GM12891 (cell line): ENCODE results near the gene ICOSLG. TPM values are rescaled to one million over a fixed set of nuclear protein-coding genes. Genes with fewer than 3 reads are reported as not detected.
"Not testable (repeated sequence)": the region's sequence is repeated elsewhere in the genome, so short reads cannot be mapped to it uniquely, and the experiment has no call there.

Source experiments
- DNase-seq: peaks from one replicate; pipeline ENCODE4 v3.0.0; 2011; ENCODE audit warnings: low spot score; ENCODE audit not compliant: insufficient read length
- FAIRE-seq: peaks from 2 replicates; lab custom pipeline; 2011; peaks lifted over from hg19 to GRCh38; lab: Jason Lieb, UNC
- PAX5 ChIP-seq: IDR thresholded peaks from 2 replicates; pipeline ENCODE4 v1.6.1; 2011; ENCODE audit warnings: low read length, moderate library complexity, mild to moderate bottlenecking; ENCODE audit not compliant: insufficient read depth, severe bottlenecking
- POLR2A ChIP-seq: IDR thresholded peaks from 2 replicates; pipeline ENCODE4 v1.6.1; 2011; ENCODE audit warnings: low read depth, low read length, control low read depth
- POLR2AphosphoS5 ChIP-seq: IDR thresholded peaks from 2 replicates; pipeline ENCODE4 v1.6.1; 2011; ENCODE audit warnings: low read depth, low read length, control low read depth
- POU2F2 ChIP-seq: IDR thresholded peaks from 2 replicates; pipeline ENCODE4 v1.6.1; 2011; ENCODE audit warnings: low read depth, mild to moderate bottlenecking, control low read depth, low read length, moderate library complexity
- SPI1 ChIP-seq: IDR thresholded peaks from 2 replicates; pipeline ENCODE4 v1.6.1; 2011; ENCODE audit warnings: low read depth, low read length, control low read depth
- TAF1 ChIP-seq: IDR thresholded peaks from 2 replicates; pipeline ENCODE4 v1.6.1; 2011; ENCODE audit warnings: low read depth, low read length, control low read depth
- polyA plus RNA-seq: library from polyadenylated mRNA; unstranded; fragments of >200 nt; gene quantifications from one replicate; pipeline ENCODE4 v1.2.1, GENCODE V29; 2012; ENCODE audit warnings: low read depth, missing spikeins, inconsistent platforms; ENCODE audit not compliant: missing spikeins

The ICOSLG gene, protein sequence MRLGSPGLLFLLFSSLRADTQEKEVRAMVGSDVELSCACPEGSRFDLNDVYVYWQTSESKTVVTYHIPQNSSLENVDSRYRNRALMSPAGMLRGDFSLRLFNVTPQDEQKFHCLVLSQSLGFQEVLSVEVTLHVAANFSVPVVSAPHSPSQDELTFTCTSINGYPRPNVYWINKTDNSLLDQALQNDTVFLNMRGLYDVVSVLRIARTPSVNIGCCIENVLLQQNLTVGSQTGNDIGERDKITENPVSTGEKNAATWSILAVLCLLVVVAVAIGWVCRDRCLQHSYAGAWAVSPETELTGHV
- 14.7 TPM for polyA plus RNA-seq

DNA sequence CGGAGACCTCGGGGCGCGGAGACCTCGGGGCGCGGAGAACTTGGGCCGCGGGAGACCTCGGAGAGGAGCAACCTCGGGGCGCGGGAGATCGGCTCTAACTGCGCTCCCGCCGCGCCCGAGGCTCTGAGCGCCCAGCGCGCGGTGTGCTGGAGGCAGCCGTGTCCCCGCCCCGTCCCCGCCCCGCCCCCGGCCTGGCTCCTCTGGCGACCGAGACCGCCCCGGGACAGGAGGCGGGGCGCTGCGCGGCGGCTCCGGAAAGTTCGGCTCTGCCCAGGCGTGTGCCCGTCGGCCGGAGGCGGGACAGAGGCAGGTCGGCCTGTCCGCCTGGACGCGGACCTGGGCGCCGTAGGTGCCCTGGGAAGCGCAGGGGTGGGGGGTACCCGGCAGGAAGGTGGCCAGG, at the start of gene ICOSLG:
Gene ICOSLG (minus strand): TSS at position 102 of the 400 bp plus-strand sequence. CDS start 126 bp downstream, outside the sequence.
- not testable (repeated sequence) for FAIRE-seq, DNase-seq

DNA sequence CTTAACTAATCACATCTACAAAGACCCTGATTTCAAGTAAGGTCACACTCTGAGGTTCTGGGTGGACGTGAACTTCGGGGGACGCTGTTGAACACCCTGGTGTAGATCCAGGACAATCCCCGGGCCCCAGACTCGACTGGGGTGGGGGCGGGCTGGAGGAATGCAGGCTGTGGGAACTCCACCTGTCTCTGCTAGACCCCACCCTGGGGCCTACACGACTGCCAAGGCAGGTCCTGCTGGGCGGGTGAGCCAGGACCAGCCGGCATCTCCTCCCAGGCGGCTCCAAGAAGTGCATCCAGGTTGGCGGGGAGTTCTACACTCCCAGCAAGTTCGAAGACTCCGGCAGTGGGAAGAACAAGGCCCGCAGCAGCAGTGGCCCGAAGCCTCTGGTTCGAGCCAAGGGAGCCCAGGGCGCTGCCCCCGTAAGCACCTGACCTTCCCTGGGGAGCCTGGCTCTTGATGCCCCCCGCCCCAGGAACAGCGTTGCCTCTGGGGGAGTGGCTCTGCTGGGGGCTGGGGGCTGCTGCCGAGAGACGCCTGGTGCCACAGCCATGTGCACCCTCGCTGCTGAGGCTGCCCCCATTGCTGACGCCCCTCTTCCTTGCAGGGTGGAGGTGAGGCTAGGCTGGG, 48.8 kb upstream of the ICOSLG start:
- DNase-seq (no peak), FAIRE-seq (no peak)
- no peak for TF ChIP-seq POU2F2
- no peak for TF ChIP-seq POLR2A
- TF ChIP-seq PAX5 = no peak
- TF ChIP-seq TAF1 = no peak
- TF ChIP-seq SPI1 = no peak
- TF ChIP-seq POLR2AphosphoS5 = no peak

DNA sequence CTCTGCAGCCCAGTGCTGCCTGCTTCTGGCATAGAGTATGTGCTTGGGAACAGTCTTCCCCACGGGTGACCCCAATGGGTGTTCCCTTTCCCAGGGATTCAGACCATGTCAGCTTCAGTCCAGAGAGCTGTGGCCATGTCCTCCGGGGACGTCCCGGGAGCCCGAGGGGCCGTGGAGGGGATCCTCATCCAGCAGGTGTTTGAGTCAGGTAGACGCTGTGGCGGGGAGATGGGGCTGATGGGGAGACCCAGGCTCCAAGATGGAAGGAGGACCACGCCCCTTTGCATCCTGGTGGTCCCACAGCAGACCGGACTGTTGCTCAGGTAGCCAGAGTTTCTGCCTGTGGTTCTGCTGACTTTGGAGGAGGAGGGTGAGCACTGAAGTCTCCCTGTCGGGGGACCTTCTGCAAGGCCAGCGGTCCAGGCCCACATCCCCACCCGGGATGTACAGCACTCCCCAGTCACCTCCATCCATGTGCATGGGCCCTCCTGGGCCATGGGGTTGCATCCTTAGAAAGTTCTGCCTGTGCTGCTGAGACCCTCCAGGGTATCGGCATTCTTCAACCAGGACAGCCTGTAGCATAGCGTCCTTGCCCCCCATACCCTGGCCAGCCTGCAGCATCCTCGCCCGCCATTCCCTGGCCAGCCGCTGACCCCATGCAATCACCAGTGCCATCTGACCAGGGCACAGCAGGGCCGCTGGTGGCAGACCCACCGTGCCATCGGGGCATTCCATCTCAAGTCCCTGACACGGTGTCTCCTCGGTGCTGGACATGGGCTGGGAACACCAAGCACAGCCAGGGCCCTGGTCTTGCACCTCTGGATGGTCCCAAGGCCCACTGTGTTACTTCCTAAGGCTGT, 47.7 kb upstream of the ICOSLG start:
- TF ChIP-seq SPI1 = no peak
- TF ChIP-seq POLR2AphosphoS5 = no peak
- TF ChIP-seq PAX5 = no peak
- no peak for TF ChIP-seq POLR2A
- DNase-seq (no peak), FAIRE-seq (no peak)

DNA sequence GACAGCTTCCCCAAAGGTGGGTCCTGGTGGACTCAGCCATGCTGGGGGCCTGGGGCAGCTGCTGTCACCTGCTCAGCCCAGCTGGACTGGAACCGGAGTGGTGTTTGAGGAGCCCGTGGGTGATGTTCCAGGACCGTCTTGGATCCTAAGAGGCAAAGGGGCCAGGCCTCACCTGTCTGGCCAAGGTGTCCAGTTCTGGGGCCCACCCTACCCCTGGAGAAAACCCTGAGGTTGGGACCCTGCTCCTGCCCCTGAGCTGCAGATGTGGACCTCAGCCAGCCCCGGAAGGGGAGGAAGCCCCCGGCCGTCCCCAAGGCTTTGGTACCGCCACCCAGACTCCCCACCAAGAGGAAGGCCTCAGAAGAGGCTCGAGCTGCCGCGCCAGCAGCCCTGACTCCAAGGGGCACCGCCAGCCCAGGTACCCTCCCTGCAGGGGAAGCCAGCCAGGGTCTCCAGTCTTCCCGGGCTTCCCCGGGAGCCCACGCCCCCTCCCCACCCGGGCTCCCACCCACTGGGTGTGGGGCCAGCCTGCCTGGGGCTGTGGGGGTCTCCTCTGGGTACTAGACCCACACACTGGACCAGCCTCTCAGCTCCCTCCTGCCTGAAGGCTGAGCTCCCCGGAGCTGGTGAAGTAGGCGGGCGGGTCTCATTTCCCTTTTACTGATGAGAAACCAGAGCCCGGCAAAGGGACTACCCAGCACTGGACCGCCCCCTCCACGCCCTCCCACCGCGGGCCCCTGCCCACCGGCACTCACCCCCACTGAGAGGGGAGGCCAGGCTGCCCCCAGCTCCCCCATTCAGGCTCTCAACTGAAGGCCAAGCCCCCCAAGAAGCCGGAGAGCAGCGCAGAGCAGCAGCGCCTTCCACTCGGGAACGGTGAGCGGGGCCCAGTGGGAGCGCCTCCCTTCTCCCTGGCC, 46.2 kb upstream of the ICOSLG start:
- FAIRE-seq (no peak), DNase-seq (no peak)
- TF ChIP-seq SPI1 (peak; percentile 29; the same call in 1 of the 2 replicates), POLR2A (no peak), POLR2AphosphoS5 (no peak), POU2F2 (no peak)

DNA sequence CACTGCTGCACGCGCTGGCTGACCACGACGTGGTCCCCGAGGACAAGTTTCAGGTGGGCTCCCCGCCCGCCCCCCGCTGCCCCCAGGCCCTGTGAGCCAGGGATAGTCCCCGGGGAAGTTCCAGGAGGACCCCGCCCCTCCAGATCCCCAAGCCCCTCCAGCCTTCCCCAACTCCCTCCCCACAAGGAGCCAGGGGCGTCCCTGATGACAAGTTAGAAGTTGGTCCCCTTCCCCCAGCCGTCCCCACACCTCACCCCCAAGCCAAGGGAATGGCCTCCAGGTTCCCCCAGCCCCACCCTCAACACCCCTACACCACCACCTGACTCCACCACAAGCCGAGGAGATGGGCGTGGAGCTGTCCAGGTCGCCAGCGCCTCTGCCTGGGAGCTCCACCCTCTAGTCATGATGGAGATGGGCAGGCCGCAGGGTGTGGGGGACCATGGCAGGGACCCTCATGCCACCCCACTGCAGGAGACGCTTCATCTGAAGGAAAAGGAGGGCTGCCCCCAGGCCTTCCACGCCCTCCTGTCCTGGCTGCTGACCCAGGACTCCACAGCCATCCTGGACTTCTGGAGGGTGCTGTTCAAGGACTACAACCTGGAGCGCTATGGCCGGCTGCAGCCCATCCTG, 45.5 kb upstream of the ICOSLG start:
- no peak for TF ChIP-seq TAF1
- no peak for TF ChIP-seq PAX5
- TF ChIP-seq POLR2A = no peak
- TF ChIP-seq SPI1 = no peak
- no peak for TF ChIP-seq POLR2AphosphoS5
- no peak for TF ChIP-seq POU2F2
- FAIRE-seq (no peak), DNase-seq (no peak)

DNA sequence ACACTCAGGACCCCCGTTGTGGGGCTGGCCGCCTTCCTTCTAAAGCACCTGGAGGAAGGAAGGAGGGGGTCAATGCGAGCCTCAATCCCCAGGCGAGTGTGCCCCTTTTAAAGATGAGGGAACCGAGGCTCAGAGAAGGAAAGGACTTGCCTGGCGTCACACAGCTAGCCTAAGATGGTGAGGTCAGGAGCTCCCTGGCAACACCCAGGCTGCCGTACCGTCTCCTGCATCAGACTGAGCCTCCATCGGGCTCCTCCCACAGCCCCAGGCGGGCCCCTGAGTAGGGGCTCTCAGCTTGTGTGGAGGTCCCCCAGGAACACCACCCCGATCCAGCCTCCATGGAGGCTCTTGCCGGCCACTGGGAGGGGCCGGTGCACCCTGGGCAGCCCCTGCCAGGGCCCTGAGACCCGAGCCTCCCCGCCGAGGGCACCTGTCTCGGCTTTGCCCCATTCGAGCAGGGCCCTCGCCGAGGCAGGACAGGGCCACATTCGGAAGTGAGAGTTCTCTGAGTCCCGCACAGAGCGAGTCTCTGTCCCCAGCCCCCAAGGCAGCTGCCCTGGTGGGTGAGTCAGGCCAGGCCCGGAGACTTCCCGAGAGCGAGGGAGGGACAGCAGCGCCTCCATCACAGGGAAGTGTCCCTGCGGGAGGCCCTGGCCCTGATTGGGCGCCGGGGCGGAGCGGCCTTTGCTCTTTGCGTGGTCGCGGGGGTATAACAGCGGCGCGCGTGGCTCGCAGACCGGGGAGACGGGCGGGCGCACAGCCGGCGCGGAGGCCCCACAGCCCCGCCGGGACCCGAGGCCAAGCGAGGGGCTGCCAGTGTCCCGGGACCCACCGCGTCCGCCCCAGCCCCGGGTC, 44.6 kb upstream of the ICOSLG start, which contains the start of gene AIRE:
Gene AIRE (plus strand): TSS at position 739 of the 855 bp plus-strand sequence. CDS start 131 bp downstream, outside the sequence.
- FAIRE-seq = no peak
- TF ChIP-seq TAF1 (no peak), POLR2A (no peak), POLR2AphosphoS5 (no peak), POU2F2 (no peak), SPI1 (no peak), PAX5 (no peak)
- DNase-seq = no peak

DNA sequence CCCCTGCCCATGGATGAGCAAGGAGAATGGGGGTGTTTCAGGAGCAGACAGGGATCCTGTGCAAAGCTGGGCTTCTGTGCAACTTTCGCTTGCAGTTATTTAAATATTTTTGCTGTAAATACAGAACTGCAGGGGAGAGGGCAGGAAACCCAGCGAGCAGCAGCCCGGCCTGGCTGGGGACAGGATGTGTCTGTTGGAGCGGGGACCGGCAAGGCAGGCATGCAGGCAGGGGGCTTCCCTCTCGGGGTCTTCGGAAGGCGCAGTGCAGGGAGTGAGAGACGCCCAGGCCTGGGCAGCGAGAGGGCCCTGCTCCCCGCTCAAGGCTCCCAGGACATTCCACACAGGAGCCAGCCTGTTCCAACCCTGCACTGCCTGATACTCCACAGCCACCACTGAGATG, 43.2 kb upstream of the ICOSLG start:
- FAIRE-seq (no peak), DNase-seq (no peak)
- no peak for TF ChIP-seq TAF1
- no peak for TF ChIP-seq PAX5
- no peak for TF ChIP-seq POU2F2
- no peak for TF ChIP-seq POLR2AphosphoS5
- no peak for TF ChIP-seq POLR2A
- no peak for TF ChIP-seq SPI1

DNA sequence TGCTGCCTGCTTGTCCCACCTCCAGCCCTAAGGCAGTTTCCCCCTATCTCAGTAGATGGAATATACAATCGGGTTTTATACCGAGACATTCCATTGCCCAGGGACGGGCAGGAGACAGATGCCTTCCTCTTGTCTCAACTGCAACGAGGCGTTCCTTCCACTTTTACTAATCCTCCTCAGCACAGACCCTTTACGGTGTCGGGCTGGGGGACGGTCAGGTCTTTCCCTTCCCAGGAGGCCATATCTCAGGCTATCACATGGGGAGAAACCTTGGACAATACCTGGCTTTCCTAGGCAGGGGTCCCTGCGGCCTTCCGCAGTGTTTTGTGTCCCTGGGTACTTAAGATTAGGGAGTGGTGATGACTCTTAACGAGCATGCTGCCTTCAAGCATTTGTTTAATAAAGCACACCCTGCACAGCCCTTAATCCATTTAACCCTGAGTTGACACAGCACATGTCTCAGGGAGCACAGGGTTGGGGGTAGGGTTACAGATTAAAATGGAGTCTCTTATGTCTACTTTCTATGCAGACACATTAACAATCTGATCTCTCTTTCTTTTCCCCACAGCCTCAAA, 42.6 kb upstream of the ICOSLG start:
- not testable (repeated sequence) for DNase-seq, FAIRE-seq
